GM18909 (cell line): ENCODE data around the gene TPST2.

ENCODE experiments used
- ATAC-seq: cut with Tn5 transposase; IDR thresholded peaks from one replicate; pipeline ENCODE4 v1.9.1; 2021; ENCODE audit warnings: mild to moderate bottlenecking; ENCODE audit not compliant: unreplicated experiment, poor library complexity

TPST2 gene

GRCh38 chr22:26559961-26560575, 29.9 kb downstream of the TPST2 start:
- no peak for ATAC-seq

GRCh38 chr22:26558248-26558895, 31.6 kb downstream of the TPST2 start:
- ATAC-seq, result no peak

- ATAC-seq, result no peak
These were observed 33.0 kb downstream of the TPST2 start for GRCh38 chr22:26556904-26557303.

GRCh38 chr22:26555478-26555877, 34.5 kb downstream of the TPST2 start:
- ATAC-seq, result no peak

GRCh38 chr22:26554956-26555355, 35.0 kb downstream of the TPST2 start:
- ATAC-seq, result no peak

- no peak for ATAC-seq
These were observed 36.7 kb downstream of the TPST2 start for GRCh38 chr22:26553056-26553752.

GRCh38 chr22:26552466-26552865, 37.5 kb downstream of the TPST2 start:
- no peak for ATAC-seq

- ATAC-seq, result no peak
These were observed 38.4 kb downstream of the TPST2 start for GRCh38 chr22:26551568-26551967.

- ATAC-seq, result no peak
These were observed 39.4 kb downstream of the TPST2 start for GRCh38 chr22:26550498-26551033.

GRCh38 chr22:26549902-26550497, 39.9 kb downstream of the TPST2 start:
- no peak for ATAC-seq

- no peak for ATAC-seq
These were observed 40.9 kb downstream of the TPST2 start for GRCh38 chr22:26548984-26549383.

- ATAC-seq, result no peak
These were observed 41.6 kb downstream of the TPST2 start for GRCh38 chr22:26548303-26548702.

GRCh38 chr22:26547837-26548236, 42.1 kb downstream of the TPST2 start:
- ATAC-seq, result no peak

GRCh38 chr22:26547426-26547825, 42.5 kb downstream of the TPST2 start:
- ATAC-seq, result no peak

- no peak for ATAC-seq
These were observed 43.6 kb downstream of the TPST2 start for GRCh38 chr22:26546282-26546681.

GRCh38 chr22:26545827-26546226, 44.1 kb downstream of the TPST2 start:
- no peak for ATAC-seq

GRCh38 chr22:26545385-26545784, 44.5 kb downstream of the TPST2 start:
- no peak for ATAC-seq

GRCh38 chr22:26544489-26544888, 45.4 kb downstream of the TPST2 start:
- no peak for ATAC-seq

GRCh38 chr22:26542831-26543230, 47.1 kb downstream of the TPST2 start:
- no peak for ATAC-seq

- no peak for ATAC-seq
These were observed 48.6 kb downstream of the TPST2 start for GRCh38 chr22:26541167-26541819.
